D341Med (cell line): ENCODE data around the gene RASL12.
"Not testable (repeated sequence)": the region's sequence is repeated elsewhere in the genome, so short reads cannot be mapped to it uniquely, and the experiment has no call there.

Source experiments
- DNase-seq: peaks from one replicate; pipeline ENCODE4 v3.0.0; 2012; ENCODE audit warnings: low spot score

Gene RASL12

DNA sequence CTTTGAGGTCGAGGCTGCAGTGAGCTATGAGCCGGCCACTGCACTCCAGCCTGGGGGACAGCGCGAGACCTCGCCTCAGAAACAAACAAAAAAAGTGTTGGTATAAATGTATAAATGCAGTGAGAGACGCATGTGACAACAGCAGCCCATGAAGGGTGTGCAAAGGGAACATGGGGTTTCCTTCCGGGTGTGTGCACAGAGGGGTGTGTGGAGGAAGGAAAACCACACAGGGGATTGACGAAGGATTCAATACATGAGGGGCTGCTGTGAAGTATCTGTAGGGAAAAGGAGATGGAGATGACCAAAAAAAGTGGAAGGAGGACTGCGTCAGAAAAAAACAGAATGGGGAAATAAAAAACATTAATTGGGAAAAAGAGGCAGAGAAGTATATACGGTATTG, 39.5 kb downstream of the RASL12 start:
- DNase-seq, result no peak

DNA sequence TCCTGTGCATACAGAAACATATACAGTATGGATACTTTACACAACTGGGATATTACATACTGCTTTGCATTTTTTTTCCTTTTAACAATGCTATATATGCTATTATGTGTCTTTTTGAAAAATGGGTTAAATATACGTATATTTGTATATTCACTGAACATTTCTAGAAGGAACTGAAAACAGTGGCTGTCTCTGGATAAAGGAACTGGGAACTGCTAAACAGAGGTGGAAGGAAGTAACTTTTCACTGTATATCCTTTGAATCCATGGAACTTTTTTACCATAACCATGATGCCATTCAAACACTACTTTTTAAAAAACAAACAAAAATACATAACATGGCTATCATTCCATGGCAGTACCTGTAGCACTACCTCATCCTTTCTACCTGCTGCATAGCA, 40.2 kb downstream of the RASL12 start:
- no peak for DNase-seq

DNA sequence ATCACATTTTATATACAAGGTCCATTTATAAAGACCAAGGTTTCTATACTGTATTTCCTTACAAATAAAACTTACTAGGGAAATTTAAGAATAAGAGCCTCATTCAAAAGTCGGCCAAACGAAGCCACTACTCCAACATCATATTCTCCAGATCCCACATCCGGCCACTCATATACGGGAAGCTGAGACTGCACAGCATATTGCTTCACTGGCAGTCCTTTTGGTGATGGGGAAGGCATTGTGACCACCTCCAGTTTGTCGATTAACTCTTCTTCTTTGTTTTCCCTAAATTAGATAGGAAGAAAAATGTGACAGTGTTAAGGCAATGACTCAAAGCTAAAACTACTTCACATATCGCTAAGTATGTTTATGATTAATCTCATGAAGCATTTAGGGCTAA, 41.0 kb downstream of the RASL12 start:
- no peak for DNase-seq

DNA sequence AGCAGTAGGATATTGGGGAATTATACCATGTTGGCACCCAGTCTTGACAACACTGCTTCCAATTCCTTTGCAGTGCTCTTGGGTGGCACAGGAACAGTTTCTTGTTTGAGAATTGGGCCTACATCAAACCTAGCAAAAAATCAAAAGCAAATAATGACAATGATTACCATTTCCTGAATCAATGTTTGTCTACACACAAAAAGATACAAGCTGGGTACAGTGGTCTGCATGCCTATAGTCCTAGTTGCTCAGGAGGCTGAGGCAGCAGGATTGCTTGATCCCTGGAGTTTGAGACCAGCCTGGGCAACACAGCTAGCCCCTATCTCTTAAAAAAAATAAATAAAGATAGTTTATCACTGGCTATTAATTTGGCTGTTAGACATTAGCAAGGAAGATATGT, 46.3 kb downstream of the RASL12 start:
- no peak for DNase-seq

DNA sequence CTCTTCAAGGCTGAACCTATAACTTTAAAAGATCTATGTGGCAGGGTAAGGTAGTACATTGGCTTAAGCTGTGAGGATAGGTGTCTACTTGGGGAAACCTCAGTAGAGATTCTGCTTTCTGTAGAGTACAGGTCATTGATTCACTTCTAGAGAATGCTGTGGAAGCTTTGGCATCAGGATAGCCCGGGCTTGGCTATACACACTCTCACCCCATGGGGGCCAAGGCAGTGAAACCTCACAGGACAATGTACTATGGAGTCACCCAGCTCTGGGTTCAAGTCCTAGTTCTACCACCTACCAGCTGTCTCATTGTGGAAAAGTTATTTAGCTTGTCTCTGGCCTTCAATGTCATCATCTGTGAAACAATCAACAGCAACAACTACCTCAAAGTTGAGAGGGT, 47.4 kb downstream of the RASL12 start:
- no peak for DNase-seq

DNA sequence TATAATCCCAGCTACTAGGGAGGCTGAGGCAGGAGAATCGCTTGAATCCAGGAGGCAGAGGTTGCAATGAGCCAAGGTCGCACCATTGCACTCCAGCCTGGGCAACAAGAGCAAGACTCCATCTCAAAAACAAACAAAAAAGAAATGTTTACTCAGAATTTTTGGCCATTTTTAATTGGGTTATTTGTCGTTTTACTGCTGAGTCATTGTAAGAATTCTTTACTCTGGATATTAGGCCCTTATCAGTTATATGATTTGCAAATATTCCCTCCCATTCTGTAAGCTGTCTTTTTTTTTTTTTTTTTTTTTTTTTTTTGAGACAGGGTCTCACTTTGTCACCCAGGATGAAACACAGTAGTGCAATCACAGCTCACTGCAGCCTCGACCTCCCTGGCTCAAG, 56.6 kb downstream of the RASL12 start:
- not testable (repeated sequence) for DNase-seq

DNA sequence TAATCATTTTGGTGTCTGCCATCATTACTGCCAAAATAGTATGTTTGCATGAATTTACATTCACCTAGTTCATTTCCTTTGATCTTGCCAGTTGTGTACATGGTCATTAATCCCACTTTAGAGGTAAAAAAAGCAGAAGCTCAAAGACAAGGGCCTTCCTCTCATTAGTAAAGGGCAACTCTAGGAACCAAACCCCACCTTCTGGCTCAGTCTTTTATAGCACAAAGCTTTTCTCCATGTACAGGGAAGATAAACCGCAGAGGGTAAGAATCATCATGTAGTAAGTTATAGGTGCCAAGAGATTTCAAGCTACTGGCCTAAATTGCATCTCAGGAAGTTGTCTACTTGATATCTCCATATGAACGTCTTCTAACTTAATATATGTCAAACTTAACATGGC, 58.8 kb downstream of the RASL12 start:
- no peak for DNase-seq

DNA sequence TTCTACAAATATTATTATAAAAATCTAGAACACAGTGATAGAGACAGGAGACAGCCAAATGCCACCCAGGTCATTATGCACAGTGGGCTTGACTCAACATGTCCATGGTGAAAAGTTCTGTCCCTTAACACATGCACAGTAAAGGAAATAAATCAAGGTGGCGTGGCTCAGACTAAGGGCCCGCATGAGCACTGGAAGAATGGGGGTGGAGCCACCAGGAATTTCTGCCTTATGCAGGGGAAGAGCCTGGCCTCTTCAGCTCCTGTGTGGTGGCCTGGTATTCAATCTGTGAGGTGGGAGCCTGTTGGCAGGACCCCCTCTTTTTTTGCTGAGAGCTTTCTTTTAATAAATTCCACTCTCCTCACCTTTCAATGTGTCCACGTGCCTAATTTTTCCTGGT, 60.9 kb downstream of the RASL12 start:
- DNase-seq, result no peak

DNA sequence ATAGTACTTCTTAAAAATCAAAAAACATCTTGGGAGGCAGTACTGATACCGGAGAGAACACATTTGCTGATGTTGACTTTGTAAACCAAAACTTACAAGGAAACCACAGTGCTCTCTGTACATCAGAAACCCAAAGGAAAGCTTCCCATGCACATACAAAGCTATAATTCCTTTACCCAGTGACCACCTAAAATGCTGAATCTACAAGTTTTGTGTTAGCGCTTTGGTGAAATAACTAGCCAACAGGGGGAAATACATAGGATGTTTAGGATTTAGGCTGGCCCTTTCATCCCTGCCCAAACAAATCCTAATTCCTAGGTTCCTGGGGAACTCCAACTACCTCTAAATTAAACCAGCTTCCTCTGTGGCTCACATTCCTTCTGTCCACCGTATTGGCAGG, 62.8 kb downstream of the RASL12 start:
- no peak for DNase-seq
